ENCODE measurements around the gene OSBP2. TPM values are rescaled to one million over a fixed set of nuclear protein-coding genes. Genes with fewer than 3 reads are reported as not detected.

The OSBP2 gene
- total and polyA plus RNA-seq, 2 experiments from 2014 or later, result 2.1 to 2.9 TPM

GRCh38 chr22:30646518-30647160 lies 48.0 kb upstream of the OSBP2 start (continued):
- no peak for TF ChIP-seq ZNF462 (CRISPR knock-in tag; IDR thresholded peaks at IDR 0.05)
- TF ChIP-seq POLR2AphosphoS5 (IDR thresholded peaks at IDR 0.05; ENCODE audit: low read depth), result no peak
- TF ChIP-seq REST (IDR thresholded peaks at IDR 0.05; ENCODE audit: unreplicated experiment), result no peak
- no peak for TF ChIP-seq ZNF331 (CRISPR knock-in tag; IDR thresholded peaks at IDR 0.05; ENCODE audit: low read depth)

DNA sequence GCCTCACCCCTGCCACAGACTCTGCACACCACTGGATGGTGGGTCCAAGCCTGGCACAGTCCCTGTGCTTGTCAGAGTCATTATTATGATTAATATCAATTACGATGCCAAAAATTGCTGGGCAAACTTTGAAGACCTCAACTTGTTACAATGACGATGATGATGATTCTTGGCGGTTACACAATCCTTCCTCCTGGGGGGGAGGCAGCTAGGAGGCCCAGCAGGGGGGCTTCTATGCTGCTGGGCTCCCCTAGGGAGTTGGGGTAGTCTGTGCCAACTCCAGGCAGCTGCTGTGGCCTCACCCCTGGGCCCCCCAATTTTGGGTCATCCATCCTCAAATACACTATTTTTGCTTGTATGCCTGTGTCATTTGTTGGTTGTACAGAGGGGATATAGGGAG lies 47.1 kb upstream of the OSBP2 start:
- no peak for DNase-seq (ENCODE audit: low spot score)
- Mint-ChIP-seq H3K27me3 (ENCODE audit: insufficient read depth, low read depth, poor library complexity) (peaks cover 11% of the 10 kb centered on the region), H3K4me3 (no peak overlapping the region), H3K9me3 (no peaks in the 10 kb centered on the region), H3K27ac (no peak overlapping the region), H3K36me3 (ENCODE audit: low read depth) (no peaks in the 10 kb centered on the region), H3K4me1 (peaks cover 12% of the 10 kb centered on the region)
- no peak overlapping the region for H2AFZ ChIP-seq
- H3F3A ChIP-seq (replicated peaks; ENCODE audit: low read depth), result no peaks in the 10 kb centered on the region
- H3K4me1 ChIP-seq (ENCODE audit: insufficient read depth), result no peaks in the 10 kb centered on the region
- no peaks in the 10 kb centered on the region; the same call in 1 of the 2 replicates for H3K36me3 ChIP-seq (ENCODE audit: insufficient read depth)
- H3K4me3 ChIP-seq, result no peak overlapping the region
- H3K27me3 ChIP-seq (ENCODE audit: insufficient read depth), result no peaks in the 10 kb centered on the region
- H3K79me2 ChIP-seq (replicated peaks; ENCODE audit: insufficient read depth), result no peaks in the 10 kb centered on the region
- no peak overlapping the region for H3K27ac ChIP-seq (ENCODE audit: low read depth)
- H3K9me2 ChIP-seq (ENCODE audit: insufficient read depth), result no peaks in the 10 kb centered on the region
- no peak for ATAC-seq
- H4K20me1 ChIP-seq (replicated peaks; ENCODE audit: insufficient read depth), result no peaks in the 10 kb centered on the region
- no peak overlapping the region for H3K4me2 ChIP-seq
- TF ChIP-seq EZH2phosphoT487 (IDR thresholded peaks at IDR 0.05; ENCODE audit: unreplicated experiment) (no peak), EZH2 (IDR thresholded peaks at IDR 0.05; ENCODE audit: low read depth, unreplicated experiment) (no peak), REST (IDR thresholded peaks at IDR 0.05; ENCODE audit: unreplicated experiment) (no peak), ZNF114 (CRISPR knock-in tag; IDR thresholded peaks at IDR 0.05) (no peak), CREB1 (CRISPR knock-in tag; IDR thresholded peaks at IDR 0.05; ENCODE audit: low read depth) (no peak)
- TF ChIP-seq, protein P1, sequence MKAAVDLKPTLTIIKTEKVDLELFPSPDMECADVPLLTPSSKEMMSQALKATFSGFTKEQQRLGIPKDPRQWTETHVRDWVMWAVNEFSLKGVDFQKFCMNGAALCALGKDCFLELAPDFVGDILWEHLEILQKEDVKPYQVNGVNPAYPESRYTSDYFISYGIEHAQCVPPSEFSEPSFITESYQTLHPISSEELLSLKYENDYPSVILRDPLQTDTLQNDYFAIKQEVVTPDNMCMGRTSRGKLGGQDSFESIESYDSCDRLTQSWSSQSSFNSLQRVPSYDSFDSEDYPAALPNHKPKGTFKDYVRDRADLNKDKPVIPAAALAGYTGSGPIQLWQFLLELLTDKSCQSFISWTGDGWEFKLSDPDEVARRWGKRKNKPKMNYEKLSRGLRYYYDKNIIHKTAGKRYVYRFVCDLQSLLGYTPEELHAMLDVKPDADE (IDR thresholded peaks at IDR 0.05), result no peak
